ENCODE results near the gene GTF3C1. TPM values are rescaled to one million over a fixed set of nuclear protein-coding genes. Genes with fewer than 3 reads are reported as not detected.

The GTF3C1 gene
- total RNA-seq, 1 donor from 2014 or later, result 98.7 TPM

GRCh38 chr16:27472091-27473020 lies 77.4 kb downstream of the GTF3C1 start:
- Mint-ChIP-seq H3K9me3 (ENCODE audit: unreplicated experiment) (no peaks in the 10 kb centered on the region), H3K4me3 (ENCODE audit: unreplicated experiment) (peak overlapping the region; percentile 10), H3K4me1 (ENCODE audit: unreplicated experiment) (no peaks in the 10 kb centered on the region), H3K27me3 (ENCODE audit: unreplicated experiment) (peaks cover 15% of the 10 kb centered on the region), H3K27ac (ENCODE audit: unreplicated experiment) (peak overlapping the region; percentile 2), H3K36me3 (ENCODE audit: low read depth, unreplicated experiment) (peaks cover 69% of the 10 kb centered on the region)
- DNase-seq (ENCODE audit: low spot score), result no peak
- no peak for TF ChIP-seq CTCF (IDR thresholded peaks at IDR 0.05; ENCODE audit: unreplicated experiment)

GRCh38 chr16:27471661-27472060 lies 78.1 kb downstream of the GTF3C1 start:
- H3K27ac Mint-ChIP-seq (ENCODE audit: unreplicated experiment), result no peak overlapping the region
- H3K4me3 Mint-ChIP-seq (ENCODE audit: unreplicated experiment), result peak overlapping the region; percentile 6
- peaks cover 71% of the 10 kb centered on the region for H3K36me3 Mint-ChIP-seq (ENCODE audit: low read depth, unreplicated experiment)
- H3K27me3 Mint-ChIP-seq (ENCODE audit: unreplicated experiment), result peaks cover 14% of the 10 kb centered on the region
- DNase-seq (ENCODE audit: low spot score), result no peak
- TF ChIP-seq CTCF (IDR thresholded peaks at IDR 0.05; ENCODE audit: unreplicated experiment), result no peak
- no peaks in the 10 kb centered on the region for H3K4me1 Mint-ChIP-seq (ENCODE audit: unreplicated experiment)
- H3K9me3 Mint-ChIP-seq (ENCODE audit: unreplicated experiment), result no peaks in the 10 kb centered on the region

- DNase-seq (ENCODE audit: low spot score), result no peak
- Mint-ChIP-seq H3K27ac (ENCODE audit: unreplicated experiment) (no peak overlapping the region), H3K9me3 (ENCODE audit: unreplicated experiment) (no peaks in the 10 kb centered on the region), H3K36me3 (ENCODE audit: low read depth, unreplicated experiment) (peaks cover 72% of the 10 kb centered on the region), H3K4me3 (ENCODE audit: unreplicated experiment) (peak overlapping the region; percentile 67), H3K27me3 (ENCODE audit: unreplicated experiment) (peaks cover 19% of the 10 kb centered on the region), H3K4me1 (ENCODE audit: unreplicated experiment) (no peaks in the 10 kb centered on the region)
- TF ChIP-seq CTCF (IDR thresholded peaks at IDR 0.05; ENCODE audit: unreplicated experiment), result no peak
Measured at GRCh38 chr16:27470567-27471431, 78.9 kb downstream of the GTF3C1 start.

- DNase-seq (ENCODE audit: low spot score), result no peak
Measured at GRCh38 chr16:27468941-27469531, 80.7 kb downstream of the GTF3C1 start.

More at GRCh38 chr16:27468941-27469531, 80.7 kb downstream of the GTF3C1 start:
- peaks cover 68% of the 10 kb centered on the region for H3K36me3 Mint-ChIP-seq (ENCODE audit: low read depth, unreplicated experiment)
- H3K9me3 Mint-ChIP-seq (ENCODE audit: unreplicated experiment), result no peaks in the 10 kb centered on the region
- peak overlapping the region; percentile 31 for H3K4me3 Mint-ChIP-seq (ENCODE audit: unreplicated experiment)
- no peak overlapping the region for H3K27ac Mint-ChIP-seq (ENCODE audit: unreplicated experiment)
- no peak for TF ChIP-seq CTCF (IDR thresholded peaks at IDR 0.05; ENCODE audit: unreplicated experiment)
- peaks cover 19% of the 10 kb centered on the region for H3K27me3 Mint-ChIP-seq (ENCODE audit: unreplicated experiment)
- H3K4me1 Mint-ChIP-seq (ENCODE audit: unreplicated experiment), result no peaks in the 10 kb centered on the region

All from endothelial cell (in vitro differentiated cells).